HFFc6 (cell line): Measurements from ENCODE around the gene INVS. TPM values are rescaled to one million over a fixed set of nuclear protein-coding genes. Genes with fewer than 3 reads are reported as not detected.

ENCODE experiments used
- DNase-seq: peaks from one replicate; pipeline ENCODE4 v3.0.0-alpha.2; 2018
- H3K27ac Mint-ChIP-seq: 2 replicates; pipeline ENCODE4 v1.8.0; 2020; ENCODE audit warnings: mild to moderate bottlenecking, mixed read lengths
- H3K27me3 Mint-ChIP-seq: 2 replicates; pipeline ENCODE4 v1.8.0; 2021; ENCODE audit warnings: mild to moderate bottlenecking, moderate library complexity, mixed read lengths; ENCODE audit not compliant: insufficient read depth
- H3K36me3 Mint-ChIP-seq: 2 replicates; pipeline ENCODE4 v1.8.0; 2021; ENCODE audit warnings: low read depth, mixed read lengths
- H3K4me1 Mint-ChIP-seq: 2 replicates; pipeline ENCODE4 v1.8.0; 2020; ENCODE audit warnings: low read depth, mixed read lengths
- H3K4me3 Mint-ChIP-seq: 2 replicates; pipeline ENCODE4 v1.8.0; 2020; ENCODE audit warnings: mild to moderate bottlenecking, moderate library complexity, mixed read lengths
- H3K9me3 Mint-ChIP-seq: 2 replicates; pipeline ENCODE4 v1.8.0; 2020; ENCODE audit warnings: mild to moderate bottlenecking, mixed read lengths
- total RNA-seq, 6 experiments: library from RNA; stranded (reverse); fragmentation: NEBNext Ultra II Directional; extraction: Animal tissue kit (Norgen Biotek cat#: 25700); gene quantifications; 2 replicates in 1 of 6; 3 replicates in 5 of 6; pipeline ENCODE4 v1.2.3, GENCODE V29; 2021
- TF ChIP-seq, protein P1 (sequence below): fragments of 200-600 bp; sonication (generic); IDR thresholded peaks from 2 replicates; pipeline ENCODE4 v1.5.0; 2021; ENCODE audit warnings: antibody characterized with exemption, mild to moderate bottlenecking

The INVS gene
- total RNA-seq, 6 experiments from 2014 or later = 13.5 to 16.5 (median 14.6) TPM

DNA sequence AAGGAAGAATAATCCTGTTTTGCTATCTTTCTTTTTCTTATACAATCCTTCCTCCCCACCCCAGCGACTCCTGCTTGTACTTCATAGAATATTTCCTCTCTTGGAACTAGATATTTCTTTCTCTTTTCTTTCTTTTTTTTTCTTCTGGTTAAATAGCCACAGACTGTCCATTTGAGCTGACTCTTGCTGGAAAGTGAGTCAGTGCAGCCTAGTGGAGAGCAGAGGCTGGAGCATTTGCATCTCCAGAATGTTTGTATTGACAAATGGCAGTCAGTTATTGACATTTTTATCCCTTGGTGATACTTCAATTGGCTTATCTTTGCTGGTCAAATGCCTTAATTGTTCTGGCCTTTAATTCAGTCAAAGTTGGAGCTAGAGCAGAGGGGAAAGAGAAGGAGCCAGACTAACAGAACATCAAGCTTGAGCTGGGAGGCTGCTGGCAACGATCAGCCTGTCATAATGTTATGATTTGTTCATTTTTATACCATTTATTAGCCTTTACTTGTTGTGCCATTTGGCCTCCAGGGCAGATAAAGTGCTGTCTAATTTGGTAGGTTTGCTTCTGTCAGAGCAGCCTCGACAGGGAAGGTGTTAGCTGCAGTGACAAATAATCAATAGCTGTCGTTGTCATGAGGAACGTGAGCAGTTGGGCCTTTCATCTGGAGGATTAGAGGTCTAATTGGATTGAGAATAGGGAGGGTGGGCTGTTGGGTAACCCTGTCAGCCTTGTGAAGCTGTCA lies 69.0 kb downstream of the INVS start:
- no peak overlapping the region for H3K4me3 Mint-ChIP-seq
- DNase-seq = peak; percentile 4
- no peak overlapping the region for H3K27ac Mint-ChIP-seq
- H3K27me3 Mint-ChIP-seq = no peaks in the 10 kb centered on the region
- H3K4me1 Mint-ChIP-seq = peaks cover 34% of the 10 kb centered on the region
- H3K36me3 Mint-ChIP-seq = peaks cover 15% of the 10 kb centered on the region
- TF ChIP-seq, protein P1, sequence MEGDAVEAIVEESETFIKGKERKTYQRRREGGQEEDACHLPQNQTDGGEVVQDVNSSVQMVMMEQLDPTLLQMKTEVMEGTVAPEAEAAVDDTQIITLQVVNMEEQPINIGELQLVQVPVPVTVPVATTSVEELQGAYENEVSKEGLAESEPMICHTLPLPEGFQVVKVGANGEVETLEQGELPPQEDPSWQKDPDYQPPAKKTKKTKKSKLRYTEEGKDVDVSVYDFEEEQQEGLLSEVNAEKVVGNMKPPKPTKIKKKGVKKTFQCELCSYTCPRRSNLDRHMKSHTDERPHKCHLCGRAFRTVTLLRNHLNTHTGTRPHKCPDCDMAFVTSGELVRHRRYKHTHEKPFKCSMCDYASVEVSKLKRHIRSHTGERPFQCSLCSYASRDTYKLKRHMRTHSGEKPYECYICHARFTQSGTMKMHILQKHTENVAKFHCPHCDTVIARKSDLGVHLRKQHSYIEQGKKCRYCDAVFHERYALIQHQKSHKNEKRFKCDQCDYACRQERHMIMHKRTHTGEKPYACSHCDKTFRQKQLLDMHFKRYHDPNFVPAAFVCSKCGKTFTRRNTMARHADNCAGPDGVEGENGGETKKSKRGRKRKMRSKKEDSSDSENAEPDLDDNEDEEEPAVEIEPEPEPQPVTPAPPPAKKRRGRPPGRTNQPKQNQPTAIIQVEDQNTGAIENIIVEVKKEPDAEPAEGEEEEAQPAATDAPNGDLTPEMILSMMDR = peak; percentile 25; the same call in 1 of the 2 replicates
- H3K9me3 Mint-ChIP-seq = no peaks in the 10 kb centered on the region

GRCh38 chr9:100170085-100170484 lies 71.0 kb downstream of the INVS start:
- no peaks in the 10 kb centered on the region for H3K9me3 Mint-ChIP-seq
- H3K4me1 Mint-ChIP-seq = peaks cover 34% of the 10 kb centered on the region
- peaks cover 33% of the 10 kb centered on the region for H3K36me3 Mint-ChIP-seq
- H3K27me3 Mint-ChIP-seq = no peaks in the 10 kb centered on the region
- DNase-seq = no peak
- TF ChIP-seq, protein P1 = no peak
- H3K27ac Mint-ChIP-seq = no peak overlapping the region
- H3K4me3 Mint-ChIP-seq = no peak overlapping the region

- TF ChIP-seq, protein P1 = no peak
- DNase-seq = peak; percentile 54
- no peaks in the 10 kb centered on the region for H3K9me3 Mint-ChIP-seq
- peaks cover 34% of the 10 kb centered on the region for H3K36me3 Mint-ChIP-seq
- H3K4me1 Mint-ChIP-seq = peaks cover 34% of the 10 kb centered on the region
- no peak overlapping the region for H3K4me3 Mint-ChIP-seq
- no peak overlapping the region for H3K27ac Mint-ChIP-seq
- H3K27me3 Mint-ChIP-seq = no peaks in the 10 kb centered on the region
These were observed 71.5 kb downstream of the INVS start for GRCh38 chr9:100170556-100170955.

GRCh38 chr9:100186356-100186755 lies 87.3 kb downstream of the INVS start:
- Mint-ChIP-seq H3K36me3 (peaks cover 44% of the 10 kb centered on the region), H3K4me1 (peaks cover 16% of the 10 kb centered on the region), H3K27ac (no peak overlapping the region), H3K27me3 (no peaks in the 10 kb centered on the region), H3K9me3 (peaks cover 29% of the 10 kb centered on the region), H3K4me3 (no peak overlapping the region)
- TF ChIP-seq, protein P1 = no peak
- peak; percentile 9 for DNase-seq

DNA sequence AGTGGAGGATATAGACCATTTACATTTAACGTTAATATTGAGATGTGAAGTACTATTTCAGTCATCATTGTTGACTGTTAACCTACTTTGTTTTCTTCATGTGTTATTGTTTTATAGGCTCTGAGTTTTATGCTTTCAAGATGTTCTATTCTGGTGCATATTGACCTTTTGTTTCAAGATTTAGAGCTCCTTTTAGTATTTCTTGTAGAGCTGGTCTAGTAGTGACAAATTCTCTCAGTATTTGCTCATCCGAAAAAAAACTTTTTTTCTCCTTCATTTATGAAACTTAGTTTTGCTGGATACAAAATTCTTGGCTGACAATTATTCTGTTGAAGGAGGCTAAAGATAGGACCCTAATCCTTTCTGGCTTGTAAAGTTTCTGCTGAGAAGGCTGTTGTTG lies 91.3 kb downstream of the INVS start:
- Mint-ChIP-seq H3K9me3 (peaks cover 28% of the 10 kb centered on the region), H3K27ac (no peak overlapping the region), H3K4me1 (peaks cover 16% of the 10 kb centered on the region), H3K36me3 (peaks cover 46% of the 10 kb centered on the region), H3K27me3 (no peaks in the 10 kb centered on the region), H3K4me3 (no peak overlapping the region)
- TF ChIP-seq, protein P1 = no peak
- DNase-seq = no peak
